ENCODE measurements around the gene ACSM5. TPM values are rescaled to one million over a fixed set of nuclear protein-coding genes. Genes with fewer than 3 reads are reported as not detected.
A peak's percentile ranks its signal among the peaks of the same experiment; 100 is the strongest.

The ACSM5 gene
- total and polyA plus RNA-seq, 4 donors = 4.2 to 240 (median 156) TPM

DNA sequence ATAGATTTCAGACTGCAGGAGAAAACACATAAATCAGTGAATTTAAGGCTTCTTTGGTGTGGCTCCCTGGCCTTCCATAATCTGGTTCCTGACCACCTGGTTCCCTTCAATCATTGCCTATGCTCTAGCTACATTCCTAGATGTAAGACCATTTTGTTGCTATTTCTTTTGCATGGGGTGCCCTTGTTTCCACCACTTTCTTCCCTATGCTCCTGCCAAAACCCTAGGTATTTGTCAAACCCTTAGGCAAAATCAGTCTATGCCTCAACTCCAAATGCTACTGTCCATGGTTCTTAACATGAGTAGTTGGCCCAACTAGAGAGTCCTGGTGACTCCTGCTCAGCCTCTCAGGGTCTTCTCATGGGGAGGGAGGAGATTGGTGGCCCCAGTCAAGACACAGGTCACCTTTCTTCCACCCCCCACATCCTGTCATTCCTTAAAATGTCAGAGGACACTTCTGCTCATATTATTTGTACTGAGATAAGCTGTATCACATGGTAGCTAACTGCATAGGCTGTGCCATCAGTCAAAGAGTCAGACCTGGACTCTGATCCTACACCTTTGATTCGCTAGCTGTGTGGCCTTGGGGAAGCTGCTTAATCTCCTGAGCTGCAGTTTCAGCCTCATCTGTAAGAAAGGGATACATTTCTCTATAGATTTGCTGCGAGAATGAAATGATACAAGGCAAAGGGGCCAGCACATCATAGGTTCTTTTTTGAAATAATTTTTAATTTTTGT is 15.0 kb downstream of the ACSM5 start:
- peak overlapping the region in 1 of 2 donors; percentile 22 for H3K9ac ChIP-seq (ENCODE audit: low read depth in 1 of 2, low read length in 2 of 2)
- H3K9me3 ChIP-seq (ENCODE audit: control insufficient read depth in 4 of 4, low read length in 3 of 4) = no peaks in the 10 kb centered on the region
- no peak for DNase-seq (ENCODE audit: low spot score)
- WGBS = 54% methylated on average over 2 of the region's 2 CpGs
- no peaks in the 10 kb centered on the region for H3K27me3 ChIP-seq (ENCODE audit: control insufficient read depth in 4 of 4, insufficient read depth in 4 of 4, low read length in 3 of 4)
- peaks cover 0 to 4% (median 2%) of the 10 kb centered on the region in 4 donors for H3K36me3 ChIP-seq (ENCODE audit: control insufficient read depth in 4 of 4, insufficient read depth in 3 of 4, low read depth in 1 of 4, low read length in 3 of 4)
- peaks cover 4 to 42% (median 23%) of the 10 kb centered on the region in 4 donors for H3K4me1 ChIP-seq (ENCODE audit: control insufficient read depth in 4 of 4, insufficient read depth in 4 of 4, low read length in 3 of 4)
- TF ChIP-seq SP1 (IDR thresholded peaks at IDR 0.05) (peak; percentile 74), TAF1 (conservative IDR thresholded peaks at IDR 0.05) (no peak), FOXA1 (IDR thresholded peaks at IDR 0.05) (no peak), FOXA2 (IDR thresholded peaks at IDR 0.05) (no peak), NR2F2 (IDR thresholded peaks at IDR 0.05) (no peak), GABPA (IDR thresholded peaks at IDR 0.05 in 1 of 2, conservative IDR thresholded peaks at IDR 0.05 in 1 of 2) (no peak), HNF4A (conservative IDR thresholded peaks at IDR 0.05) (peak; percentile 89 to 90), EGR1 (IDR thresholded peaks at IDR 0.05; ENCODE audit: low read depth in 2 of 2) (no peak), JUND (IDR thresholded peaks at IDR 0.05) (no peak), YY1 (IDR thresholded peaks at IDR 0.05) (no peak), RAD21 (IDR thresholded peaks at IDR 0.05) (peak; percentile 23 to 36), HNF4G (IDR thresholded peaks at IDR 0.05) (peak; percentile 81), RXRA (IDR thresholded peaks at IDR 0.05) (peak; percentile 54 to 76)
- TF ChIP-seq, protein P1, sequence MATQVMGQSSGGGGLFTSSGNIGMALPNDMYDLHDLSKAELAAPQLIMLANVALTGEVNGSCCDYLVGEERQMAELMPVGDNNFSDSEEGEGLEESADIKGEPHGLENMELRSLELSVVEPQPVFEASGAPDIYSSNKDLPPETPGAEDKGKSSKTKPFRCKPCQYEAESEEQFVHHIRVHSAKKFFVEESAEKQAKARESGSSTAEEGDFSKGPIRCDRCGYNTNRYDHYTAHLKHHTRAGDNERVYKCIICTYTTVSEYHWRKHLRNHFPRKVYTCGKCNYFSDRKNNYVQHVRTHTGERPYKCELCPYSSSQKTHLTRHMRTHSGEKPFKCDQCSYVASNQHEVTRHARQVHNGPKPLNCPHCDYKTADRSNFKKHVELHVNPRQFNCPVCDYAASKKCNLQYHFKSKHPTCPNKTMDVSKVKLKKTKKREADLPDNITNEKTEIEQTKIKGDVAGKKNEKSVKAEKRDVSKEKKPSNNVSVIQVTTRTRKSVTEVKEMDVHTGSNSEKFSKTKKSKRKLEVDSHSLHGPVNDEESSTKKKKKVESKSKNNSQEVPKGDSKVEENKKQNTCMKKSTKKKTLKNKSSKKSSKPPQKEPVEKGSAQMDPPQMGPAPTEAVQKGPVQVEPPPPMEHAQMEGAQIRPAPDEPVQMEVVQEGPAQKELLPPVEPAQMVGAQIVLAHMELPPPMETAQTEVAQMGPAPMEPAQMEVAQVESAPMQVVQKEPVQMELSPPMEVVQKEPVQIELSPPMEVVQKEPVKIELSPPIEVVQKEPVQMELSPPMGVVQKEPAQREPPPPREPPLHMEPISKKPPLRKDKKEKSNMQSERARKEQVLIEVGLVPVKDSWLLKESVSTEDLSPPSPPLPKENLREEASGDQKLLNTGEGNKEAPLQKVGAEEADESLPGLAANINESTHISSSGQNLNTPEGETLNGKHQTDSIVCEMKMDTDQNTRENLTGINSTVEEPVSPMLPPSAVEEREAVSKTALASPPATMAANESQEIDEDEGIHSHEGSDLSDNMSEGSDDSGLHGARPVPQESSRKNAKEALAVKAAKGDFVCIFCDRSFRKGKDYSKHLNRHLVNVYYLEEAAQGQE (IDR thresholded peaks at IDR 0.05) = peak; percentile 98
- TF ChIP-seq, protein P2, sequence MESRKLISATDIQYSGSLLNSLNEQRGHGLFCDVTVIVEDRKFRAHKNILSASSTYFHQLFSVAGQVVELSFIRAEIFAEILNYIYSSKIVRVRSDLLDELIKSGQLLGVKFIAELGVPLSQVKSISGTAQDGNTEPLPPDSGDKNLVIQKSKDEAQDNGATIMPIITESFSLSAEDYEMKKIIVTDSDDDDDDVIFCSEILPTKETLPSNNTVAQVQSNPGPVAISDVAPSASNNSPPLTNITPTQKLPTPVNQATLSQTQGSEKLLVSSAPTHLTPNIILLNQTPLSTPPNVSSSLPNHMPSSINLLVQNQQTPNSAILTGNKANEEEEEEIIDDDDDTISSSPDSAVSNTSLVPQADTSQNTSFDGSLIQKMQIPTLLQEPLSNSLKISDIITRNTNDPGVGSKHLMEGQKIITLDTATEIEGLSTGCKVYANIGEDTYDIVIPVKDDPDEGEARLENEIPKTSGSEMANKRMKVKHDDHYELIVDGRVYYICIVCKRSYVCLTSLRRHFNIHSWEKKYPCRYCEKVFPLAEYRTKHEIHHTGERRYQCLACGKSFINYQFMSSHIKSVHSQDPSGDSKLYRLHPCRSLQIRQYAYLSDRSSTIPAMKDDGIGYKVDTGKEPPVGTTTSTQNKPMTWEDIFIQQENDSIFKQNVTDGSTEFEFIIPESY (IDR thresholded peaks at IDR 0.05) = peak; percentile 52
- TF ChIP-seq, protein P3, sequence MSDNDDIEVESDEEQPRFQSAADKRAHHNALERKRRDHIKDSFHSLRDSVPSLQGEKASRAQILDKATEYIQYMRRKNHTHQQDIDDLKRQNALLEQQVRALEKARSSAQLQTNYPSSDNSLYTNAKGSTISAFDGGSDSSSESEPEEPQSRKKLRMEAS (IDR thresholded peaks at IDR 0.05) = no peak
- TF ChIP-seq, protein P4, sequence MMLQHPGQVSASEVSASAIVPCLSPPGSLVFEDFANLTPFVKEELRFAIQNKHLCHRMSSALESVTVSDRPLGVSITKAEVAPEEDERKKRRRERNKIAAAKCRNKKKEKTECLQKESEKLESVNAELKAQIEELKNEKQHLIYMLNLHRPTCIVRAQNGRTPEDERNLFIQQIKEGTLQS (IDR thresholded peaks at IDR 0.05) = peak; percentile 14
- TF ChIP-seq, protein P5, sequence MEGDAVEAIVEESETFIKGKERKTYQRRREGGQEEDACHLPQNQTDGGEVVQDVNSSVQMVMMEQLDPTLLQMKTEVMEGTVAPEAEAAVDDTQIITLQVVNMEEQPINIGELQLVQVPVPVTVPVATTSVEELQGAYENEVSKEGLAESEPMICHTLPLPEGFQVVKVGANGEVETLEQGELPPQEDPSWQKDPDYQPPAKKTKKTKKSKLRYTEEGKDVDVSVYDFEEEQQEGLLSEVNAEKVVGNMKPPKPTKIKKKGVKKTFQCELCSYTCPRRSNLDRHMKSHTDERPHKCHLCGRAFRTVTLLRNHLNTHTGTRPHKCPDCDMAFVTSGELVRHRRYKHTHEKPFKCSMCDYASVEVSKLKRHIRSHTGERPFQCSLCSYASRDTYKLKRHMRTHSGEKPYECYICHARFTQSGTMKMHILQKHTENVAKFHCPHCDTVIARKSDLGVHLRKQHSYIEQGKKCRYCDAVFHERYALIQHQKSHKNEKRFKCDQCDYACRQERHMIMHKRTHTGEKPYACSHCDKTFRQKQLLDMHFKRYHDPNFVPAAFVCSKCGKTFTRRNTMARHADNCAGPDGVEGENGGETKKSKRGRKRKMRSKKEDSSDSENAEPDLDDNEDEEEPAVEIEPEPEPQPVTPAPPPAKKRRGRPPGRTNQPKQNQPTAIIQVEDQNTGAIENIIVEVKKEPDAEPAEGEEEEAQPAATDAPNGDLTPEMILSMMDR (IDR thresholded peaks at IDR 0.05; ENCODE audit: low read depth, low read length, missing input control) = no peak
- H3K27ac ChIP-seq (ENCODE audit: low read depth in 1 of 2, low read length in 2 of 2) = peak overlapping the region; percentile 80 to 91
- H3K4me3 ChIP-seq (ENCODE audit: low read depth in 1 of 3, low read length in 3 of 3) = no peak overlapping the region
